NK-92 treated with Interleukin-12 subunit alpha and Interleukin-12 subunit beta, amount 100 ng/mL, for 24 hours (cell line): Measurements from ENCODE around the gene TEX55.
"Not testable (repeated sequence)": the region's sequence is repeated elsewhere in the genome, so short reads cannot be mapped to it uniquely, and the experiment has no call there.

Experiments
- DNase-seq: peaks from one replicate; lab custom pipeline; 2025; lab: John Stamatoyannopoulos, UW

Gene TEX55

DNA sequence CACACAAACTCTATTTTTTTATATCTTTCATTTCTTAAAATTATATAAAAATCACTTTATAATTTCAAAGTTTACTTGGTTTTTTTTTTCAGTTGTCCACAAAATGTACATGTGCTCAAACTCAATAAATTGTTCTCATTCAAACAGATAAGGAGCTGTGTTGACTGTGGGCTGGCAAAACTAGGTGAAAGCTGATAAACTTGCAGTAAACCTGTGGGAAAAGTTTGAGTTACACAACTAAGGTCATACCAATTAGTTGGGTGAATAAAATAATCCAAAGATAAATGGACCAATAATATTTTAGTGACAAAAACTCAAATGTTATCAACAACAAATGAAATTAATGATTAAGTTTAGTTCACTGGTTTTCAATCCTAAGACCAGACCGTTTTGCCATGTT, 14.8 kb downstream of the TEX55 start:
- DNase-seq: no peak

DNA sequence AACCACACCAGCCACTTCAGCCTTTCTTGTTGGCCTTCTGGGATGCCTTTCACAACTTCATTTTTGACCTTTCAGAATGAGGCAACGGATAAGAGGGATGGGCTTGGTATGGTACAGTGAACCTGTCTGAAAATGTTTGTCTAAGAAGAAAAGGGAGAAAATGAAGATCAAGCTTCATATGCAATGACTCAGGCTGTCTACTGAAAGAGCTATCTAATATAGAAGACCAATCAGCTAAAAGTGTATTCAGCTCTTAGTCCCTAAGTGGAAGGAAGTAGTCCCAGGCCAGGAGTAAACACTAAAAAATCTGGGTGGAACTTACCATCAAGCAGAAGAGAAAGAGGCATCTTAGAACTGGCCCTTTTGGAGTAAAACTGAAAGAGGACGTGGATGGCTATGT, 15.3 kb downstream of the TEX55 start:
- DNase-seq: no peak

DNA sequence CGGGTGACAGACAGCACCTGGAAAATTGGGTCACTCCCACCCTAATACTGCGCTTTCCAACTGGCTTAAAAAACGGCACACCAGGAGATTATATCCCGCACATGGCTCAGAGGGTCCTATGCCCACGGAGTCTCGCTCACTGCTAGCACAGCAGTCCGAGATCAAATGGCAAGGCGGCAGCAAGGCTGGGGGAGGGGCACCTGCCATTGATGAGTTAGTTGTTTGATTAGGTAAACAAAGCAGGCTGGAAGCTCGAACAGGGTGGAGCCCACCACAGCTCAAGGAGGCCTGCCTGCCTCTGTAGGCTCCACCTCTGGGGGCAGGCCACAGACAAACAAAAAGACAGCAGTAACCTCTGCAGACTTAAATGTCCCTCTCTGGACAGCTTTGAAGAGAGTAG, 18.8 kb downstream of the TEX55 start:
- DNase-seq: not testable (repeated sequence)

DNA sequence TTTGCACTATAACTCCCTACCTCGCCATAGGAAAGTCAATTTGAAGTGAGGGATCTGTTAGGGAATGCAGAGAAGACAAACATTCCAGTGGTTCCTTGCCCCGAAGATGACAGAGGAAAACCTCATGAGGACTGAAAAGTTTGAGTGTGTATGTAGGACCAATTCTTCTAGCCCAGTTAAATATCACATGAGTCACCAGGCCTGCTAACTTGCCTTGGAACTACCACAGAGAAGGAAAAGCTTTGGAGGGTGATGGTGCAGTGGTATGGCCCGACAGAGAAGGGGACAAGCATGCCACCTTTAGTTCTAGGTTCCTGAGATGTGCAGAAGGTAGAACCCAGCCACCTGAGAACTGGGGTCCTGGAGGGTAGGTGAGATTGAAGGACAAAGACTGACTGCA, 24.9 kb downstream of the TEX55 start:
- DNase-seq: no peak

DNA sequence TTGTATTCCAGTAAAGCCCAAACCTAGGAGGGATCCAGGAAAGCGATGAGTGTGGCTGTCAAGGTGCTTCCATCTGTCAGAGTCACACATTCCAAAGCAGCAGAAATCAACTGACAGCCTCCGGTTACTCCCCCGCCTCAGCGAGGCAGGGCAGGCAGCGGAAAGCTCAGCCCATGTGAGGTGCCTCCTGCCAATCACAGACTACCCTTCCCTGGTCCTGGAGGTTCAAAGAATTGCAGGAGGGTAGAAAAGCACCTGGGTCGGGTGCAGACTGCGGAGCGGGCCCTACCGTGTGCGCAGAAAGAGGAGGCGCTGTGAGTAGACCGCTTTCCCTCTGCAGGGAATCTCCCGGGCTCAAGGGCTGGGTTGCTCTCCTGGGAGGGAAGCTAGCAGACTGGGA, 27.4 kb downstream of the TEX55 start, which contains the start of gene UPK1B:
Gene UPK1B (plus strand): TSS at position 274 of the 400 bp plus-strand sequence. CDS start 13,144 bp downstream, outside the sequence.
- DNase-seq: no peak

DNA sequence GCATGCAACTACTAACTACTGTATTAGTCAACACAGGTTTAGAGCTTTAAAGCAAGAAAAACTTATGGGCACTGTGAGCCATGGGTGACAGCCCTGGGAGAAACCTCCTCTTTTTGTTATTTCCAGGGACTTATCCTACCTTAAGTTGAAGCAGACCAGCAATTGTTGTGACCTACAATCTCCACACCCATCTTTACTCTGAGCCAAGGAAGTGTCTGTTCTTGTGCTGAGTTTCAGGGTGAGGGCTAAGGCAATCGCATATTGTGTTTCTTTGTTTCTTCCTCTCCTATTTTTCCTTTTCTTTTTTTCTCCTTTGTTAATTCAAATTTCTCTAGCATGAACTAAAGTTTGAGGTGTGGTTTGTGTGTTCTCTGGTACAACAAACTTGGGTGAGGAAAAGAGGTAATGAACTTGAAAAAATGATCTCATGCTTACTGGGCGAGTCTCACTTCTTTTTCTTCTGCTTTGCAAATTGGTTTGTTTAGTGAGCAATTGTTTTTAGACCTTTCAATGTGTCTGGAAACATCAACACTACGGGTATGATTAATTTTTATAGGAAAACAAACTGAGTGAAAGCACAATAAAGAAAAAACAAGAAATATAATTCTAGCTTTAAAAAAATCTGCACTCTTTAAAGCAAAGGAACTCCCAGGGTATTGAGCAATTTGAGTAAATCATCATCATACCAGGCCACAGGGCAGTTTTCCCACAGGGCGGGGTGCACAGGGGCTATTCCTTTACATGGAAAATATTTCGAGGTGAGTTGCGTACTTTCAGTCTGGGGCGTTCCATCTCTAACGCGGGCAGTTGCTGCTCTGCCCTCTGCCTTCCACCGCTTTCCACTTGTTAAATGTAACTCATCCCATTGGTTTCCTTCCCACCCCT, 30.1 kb downstream of the TEX55 start:
- DNase-seq: no peak

DNA sequence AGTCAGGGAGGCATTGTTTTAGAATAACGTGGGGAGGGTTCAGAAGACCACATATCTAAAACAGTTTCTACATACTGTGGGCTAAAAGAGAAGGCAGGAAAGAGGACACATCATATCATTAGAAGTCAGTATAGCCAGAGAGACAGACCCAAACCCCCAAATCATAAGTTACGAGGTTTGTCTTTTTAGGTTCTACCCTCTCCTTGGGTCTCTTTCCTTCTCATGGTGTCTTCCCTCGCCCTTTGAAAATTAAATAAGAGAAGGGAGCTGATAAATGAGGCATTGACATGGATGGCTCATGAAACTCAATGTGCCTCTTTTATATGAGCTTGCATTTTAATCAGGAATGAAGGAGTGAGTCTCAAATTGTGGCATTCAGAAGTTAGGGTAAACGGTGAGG, 30.8 kb downstream of the TEX55 start:
- DNase-seq: no peak

DNA sequence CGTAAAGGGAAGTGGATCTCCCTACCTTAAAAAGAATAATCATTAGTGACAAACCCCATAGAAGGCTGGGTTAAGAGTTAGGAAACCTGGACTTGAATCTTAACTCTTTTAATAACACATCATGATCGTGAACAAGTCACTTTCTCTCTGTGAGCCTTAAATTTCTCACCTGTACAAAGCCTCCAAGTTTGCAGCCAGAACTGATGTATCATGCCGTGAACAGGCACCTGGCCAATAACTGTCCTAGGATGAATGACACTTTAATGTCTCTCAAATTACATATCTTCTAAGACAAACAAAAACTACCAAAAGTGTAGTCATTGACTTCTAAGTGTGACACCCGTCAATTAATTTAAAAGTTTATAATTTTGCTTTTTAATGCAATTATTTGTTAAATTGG, 31.4 kb downstream of the TEX55 start:
- no peak for DNase-seq

DNA sequence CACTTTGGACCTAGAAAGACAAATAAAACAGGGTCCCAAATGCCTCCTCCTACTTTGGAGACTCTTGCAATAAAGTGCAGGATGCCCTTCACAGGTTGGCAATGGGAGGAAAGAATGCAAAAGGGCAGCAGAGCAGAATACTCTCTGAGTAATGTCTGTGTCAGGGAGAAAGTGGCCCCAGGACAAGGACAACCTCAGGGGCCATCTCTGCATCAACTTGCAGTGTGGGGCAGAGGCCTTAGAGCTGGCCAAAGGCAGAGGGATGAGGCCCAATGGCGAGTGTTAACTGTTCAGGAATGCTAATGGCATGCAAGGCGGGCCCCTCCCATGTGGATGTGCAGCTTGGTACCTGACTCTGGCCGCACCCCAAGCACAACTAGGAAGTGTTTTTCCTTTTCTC, 35.8 kb downstream of the TEX55 start:
- DNase-seq: no peak

DNA sequence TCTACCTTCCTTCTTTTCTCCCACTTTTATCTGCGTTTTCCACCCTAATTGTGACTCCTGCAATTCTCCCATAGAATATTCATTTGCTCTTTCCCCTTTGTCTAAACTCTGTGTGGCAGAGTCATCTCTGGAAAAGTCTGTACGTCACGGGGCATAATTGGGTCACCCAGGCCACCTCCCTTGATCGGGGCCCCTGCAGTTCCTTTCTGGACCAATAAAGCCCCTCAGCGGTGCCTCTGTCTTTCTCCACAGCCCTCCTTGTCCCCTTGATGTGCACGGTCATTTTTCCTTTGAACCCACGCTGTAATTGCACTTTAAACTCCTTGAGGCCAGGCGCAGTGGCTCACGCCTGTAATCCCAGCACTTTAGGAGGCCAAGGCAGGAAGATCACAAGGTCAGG, 38.1 kb downstream of the TEX55 start:
- DNase-seq: no peak

DNA sequence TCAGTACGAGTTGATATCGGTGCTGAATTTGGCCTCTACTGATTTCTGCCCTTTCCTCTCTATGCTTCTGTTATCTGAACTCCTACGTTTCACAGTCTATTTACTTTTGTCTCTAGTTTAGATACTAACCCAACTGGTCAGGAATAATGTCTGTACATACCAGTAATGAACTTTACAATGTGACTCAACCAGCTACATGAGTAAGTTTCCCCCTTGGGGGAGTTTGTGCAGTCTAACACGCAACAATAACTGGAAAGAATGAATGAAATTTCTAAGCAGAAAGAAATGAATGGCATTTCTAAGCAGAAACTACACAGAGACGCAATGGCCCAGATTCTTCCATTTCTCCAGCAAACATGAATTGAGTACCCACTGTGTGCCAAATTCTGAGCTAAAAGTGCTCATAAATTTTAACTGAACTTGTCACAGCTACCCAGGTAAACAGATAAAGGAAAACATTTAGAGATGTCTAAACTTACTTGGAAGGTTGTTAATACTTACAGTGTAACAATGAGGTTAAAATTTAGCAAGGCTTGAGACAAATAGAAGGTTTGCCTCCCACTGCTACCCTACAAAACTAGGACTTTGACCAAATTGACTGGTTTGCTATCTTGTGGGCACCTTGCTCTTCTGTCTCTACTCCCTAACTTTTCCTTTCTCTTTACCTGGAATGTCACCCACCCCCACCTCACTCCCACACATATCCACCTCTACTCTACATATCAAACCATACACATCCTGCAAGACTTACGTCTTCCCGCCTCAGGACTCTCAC, 39.0 kb downstream of the TEX55 start:
- no peak for DNase-seq

DNA sequence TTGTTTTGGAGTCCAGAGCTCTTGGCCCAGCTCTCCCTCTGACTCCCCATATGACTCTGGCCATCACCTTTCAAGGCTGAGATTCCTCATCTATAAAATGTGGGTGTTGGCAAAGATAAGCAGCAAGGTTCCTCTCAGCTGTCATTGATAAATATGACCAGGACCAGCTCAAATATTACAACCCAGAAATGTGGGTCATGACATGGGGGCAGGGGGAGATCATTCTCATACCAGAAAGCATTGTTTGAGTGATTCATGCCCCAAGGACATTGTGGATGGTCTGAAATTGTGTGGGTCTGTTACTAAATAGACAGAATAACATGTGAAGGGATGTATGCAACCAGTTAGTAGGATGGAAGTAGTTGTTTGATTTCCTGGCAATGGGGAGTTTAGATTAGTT, 41.3 kb downstream of the TEX55 start:
- no peak for DNase-seq

DNA sequence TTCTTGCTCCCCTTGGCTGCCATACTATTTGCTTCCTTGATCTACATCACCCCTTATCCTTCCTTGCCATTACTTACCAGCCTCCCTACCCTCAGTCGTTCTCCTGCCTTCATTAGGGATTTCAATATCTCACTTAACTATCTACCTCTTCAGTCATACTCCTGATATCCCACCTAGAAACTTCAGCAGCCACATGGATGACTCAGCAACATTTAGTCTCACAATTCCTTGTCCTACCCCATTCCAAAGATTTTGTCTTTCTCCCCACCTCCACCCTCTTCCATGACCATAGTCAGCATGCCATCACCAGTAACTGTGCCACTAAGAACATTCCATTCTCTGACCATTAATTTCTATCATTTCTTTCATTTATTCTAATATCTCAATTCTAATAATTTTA, 45.8 kb downstream of the TEX55 start:
- DNase-seq: no peak

DNA sequence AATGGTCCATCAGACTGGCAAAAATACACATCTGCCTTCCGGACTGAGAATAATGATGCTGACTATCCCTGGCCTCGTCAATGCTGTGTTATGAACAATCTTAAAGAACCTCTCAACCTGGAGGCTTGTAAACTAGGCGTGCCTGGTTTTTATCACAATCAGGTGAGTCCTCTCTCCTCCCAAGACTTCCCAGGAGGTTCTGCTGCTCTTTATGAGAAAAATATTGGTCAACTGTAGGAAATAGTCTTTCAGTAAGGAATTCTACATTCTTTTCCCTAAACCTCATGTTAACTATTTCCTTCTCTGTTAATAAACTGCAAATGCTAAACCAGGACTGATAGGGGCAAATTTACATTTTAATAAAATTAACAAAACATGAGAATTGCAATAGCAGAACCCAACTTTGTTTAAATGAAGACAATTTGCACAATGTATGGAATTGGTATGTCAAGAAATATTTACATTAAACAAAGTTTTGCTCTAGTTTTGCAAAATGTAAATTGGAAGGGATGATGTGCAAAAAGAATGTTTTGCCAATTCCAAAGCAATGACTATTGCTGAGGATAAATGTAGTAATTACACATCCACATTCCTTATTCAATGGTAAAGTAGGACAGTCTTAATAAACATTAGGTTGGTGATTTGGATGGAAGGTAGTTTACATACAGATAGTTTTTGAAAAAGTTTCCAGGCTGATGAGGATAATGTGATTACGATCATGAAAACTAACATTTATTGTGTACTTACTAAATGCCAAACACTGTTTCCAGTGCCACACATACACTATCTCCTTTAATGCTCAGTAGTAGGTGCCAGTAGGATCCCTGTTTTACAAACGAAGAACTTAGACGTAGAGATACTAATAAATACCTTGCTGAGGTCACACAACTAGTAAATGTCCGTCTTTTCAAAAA, 48.5 kb downstream of the TEX55 start:
- DNase-seq: no peak

DNA sequence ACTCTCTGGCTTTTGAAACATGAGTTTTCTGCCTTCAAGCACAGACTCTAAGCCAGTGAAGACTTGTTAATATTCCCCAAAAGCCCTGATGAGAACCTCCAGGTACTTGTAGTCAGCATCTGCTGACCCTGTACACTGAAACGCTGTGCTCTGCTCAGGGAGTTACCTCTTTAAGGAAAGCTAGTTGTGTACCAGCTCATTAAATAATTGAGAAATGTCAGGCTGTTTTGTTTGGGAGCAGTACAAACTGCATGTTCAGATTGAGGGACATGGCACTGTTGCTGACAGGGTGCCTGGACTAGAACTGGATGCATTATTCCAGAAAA, 49.1 kb downstream of the TEX55 start:
- DNase-seq: no peak

DNA sequence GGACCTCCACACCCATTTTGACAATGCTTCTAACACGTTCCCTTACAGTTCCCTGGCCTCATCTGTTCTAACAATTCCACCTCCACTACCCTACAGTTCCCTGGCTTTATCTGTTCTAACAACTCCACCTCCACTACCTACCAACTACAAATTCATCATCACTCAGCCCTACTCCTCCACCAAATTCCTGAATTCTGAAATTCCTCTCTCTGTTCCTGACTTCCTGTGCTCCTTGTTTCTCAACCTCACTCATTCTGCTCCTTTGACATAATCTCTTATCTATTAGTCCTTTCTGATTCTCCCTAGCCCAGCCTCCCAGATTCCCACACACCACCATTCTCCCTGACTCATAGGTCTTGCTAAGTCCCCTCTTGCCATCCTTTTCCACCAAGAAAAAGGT, 49.9 kb downstream of the TEX55 start:
- no peak for DNase-seq
